Astrocyte (in vitro differentiated cells and primary cell): ENCODE data around the gene ERCC5. TPM values are rescaled to one million over a fixed set of nuclear protein-coding genes. Genes with fewer than 3 reads are reported as not detected.
A peak's percentile ranks its signal among the peaks of the same experiment; 100 is the strongest.

Experiments
- DNase-seq: peaks from one replicate; pipeline ENCODE4 v3.0.0-alpha.2; 2010; ENCODE audit warnings: low read depth
- FAIRE-seq: peaks from 2 replicates; lab custom pipeline; 2011; peaks lifted over from hg19 to GRCh38; lab: Jason Lieb, UNC
- H2AFZ ChIP-seq: 2 replicates; pipeline ENCODE4 v1.6.0; 2012; ENCODE audit warnings: low read depth, low read length, inconsistent platforms
- H3K27ac ChIP-seq: 2 replicates; pipeline ENCODE4 v1.5.1; 2011; ENCODE audit warnings: low read depth, low read length, inconsistent platforms
- H3K27me3 ChIP-seq: 2 replicates; pipeline ENCODE4 v1.6.0; 2011; ENCODE audit warnings: low read length, inconsistent platforms; ENCODE audit not compliant: insufficient read depth
- H3K36me3 ChIP-seq: 2 replicates; pipeline ENCODE4 v1.5.1; 2011; ENCODE audit warnings: low read length, inconsistent platforms; ENCODE audit not compliant: insufficient read depth
- H3K4me1 ChIP-seq: 2 replicates; pipeline ENCODE4 v1.5.1; 2011; ENCODE audit warnings: low read length, inconsistent platforms; ENCODE audit not compliant: insufficient read depth
- H3K4me2 ChIP-seq: 2 replicates; pipeline ENCODE4 v1.6.0; 2012; ENCODE audit warnings: low read length, inconsistent platforms
- H3K4me3 ChIP-seq: 2 replicates; pipeline ENCODE4 v1.5.1; 2011; ENCODE audit warnings: low read depth, mild to moderate bottlenecking, low read length, inconsistent platforms; ENCODE audit not compliant: insufficient read depth
- H3K79me2 ChIP-seq: 2 replicates; pipeline ENCODE4 v1.6.0; 2012; ENCODE audit warnings: mild to moderate bottlenecking, low read length, inconsistent platforms; ENCODE audit not compliant: insufficient read depth
- H3K9ac ChIP-seq: 2 replicates; pipeline ENCODE4 v1.6.0; 2012; ENCODE audit warnings: mild to moderate bottlenecking, low read length, inconsistent platforms
- H3K9me3 ChIP-seq: 2 replicates; pipeline ENCODE4 v1.5.1; 2012; ENCODE audit warnings: low read depth, mild to moderate bottlenecking, low read length, inconsistent platforms; ENCODE audit not compliant: insufficient read depth
- H4K20me1 ChIP-seq: 2 replicates; pipeline ENCODE4 v1.6.0; 2012; ENCODE audit warnings: low read length, inconsistent platforms; ENCODE audit not compliant: insufficient read depth
- H3K27ac Mint-ChIP-seq: one replicate; pipeline ENCODE4 v1.8.0; 2021; ENCODE audit warnings: mild to moderate bottlenecking, mixed read lengths; ENCODE audit not compliant: unreplicated experiment
- H3K27me3 Mint-ChIP-seq: one replicate; pipeline ENCODE4 v1.8.0; 2021; ENCODE audit warnings: low read depth, mixed read lengths; ENCODE audit not compliant: unreplicated experiment
- H3K36me3 Mint-ChIP-seq: one replicate; pipeline ENCODE4 v1.8.0; 2021; ENCODE audit warnings: low read depth, mixed read lengths; ENCODE audit not compliant: unreplicated experiment
- H3K4me1 Mint-ChIP-seq: one replicate; pipeline ENCODE4 v1.8.0; 2021; ENCODE audit warnings: low read depth, mixed read lengths; ENCODE audit not compliant: unreplicated experiment
- H3K4me3 Mint-ChIP-seq: one replicate; pipeline ENCODE4 v1.8.0; 2021; ENCODE audit warnings: mild to moderate bottlenecking, moderate library complexity, mixed read lengths; ENCODE audit not compliant: unreplicated experiment
- H3K9me3 Mint-ChIP-seq: one replicate; pipeline ENCODE4 v1.8.0; 2021; ENCODE audit warnings: mild to moderate bottlenecking, mixed read lengths; ENCODE audit not compliant: unreplicated experiment
- CTCF ChIP-seq: IDR thresholded peaks from 2 replicates; pipeline ENCODE4 v1.5.1; 2011; ENCODE audit warnings: low read depth, mild to moderate bottlenecking, inconsistent platforms, low read length, moderate library complexity; ENCODE audit not compliant: insufficient read depth
- EZH2 ChIP-seq: IDR thresholded peaks from 2 replicates; pipeline ENCODE4 v1.6.1; 2012; ENCODE audit warnings: mild to moderate bottlenecking, low read length, inconsistent platforms; ENCODE audit not compliant: insufficient read depth
- total RNA-seq: library from RNA; stranded (reverse); gene quantifications from 2 replicates; pipeline ENCODE4 v1.2.1, GENCODE V29; 2021

The ERCC5 gene
- total RNA-seq, 1 donor from 2014 or later = 42.9 TPM

GRCh38 chr13:102911336-102911735 is 65.5 kb downstream of the ERCC5 start:
- Histone ChIP-seq H3K9me3 (no peaks in the 10 kb centered on the region), H3K27ac (no peak overlapping the region), H3K79me2 (no peaks in the 10 kb centered on the region), H3K36me3 (no peaks in the 10 kb centered on the region), H3K27me3 (no peaks in the 10 kb centered on the region), H3K4me3 (no peak overlapping the region), H3K4me1 (no peaks in the 10 kb centered on the region), H4K20me1 (no peaks in the 10 kb centered on the region), H3K4me2 (no peak overlapping the region), H3K9ac (no peak overlapping the region), H2AFZ (no peak overlapping the region)
- FAIRE-seq (no peak), DNase-seq (no peak)
- no peak overlapping the region for H3K27ac Mint-ChIP-seq
- peaks cover 2% of the 10 kb centered on the region for H3K9me3 Mint-ChIP-seq
- no peak overlapping the region for H3K4me3 Mint-ChIP-seq
- H3K36me3 Mint-ChIP-seq = no peaks in the 10 kb centered on the region
- peaks cover 5% of the 10 kb centered on the region for H3K27me3 Mint-ChIP-seq
- H3K4me1 Mint-ChIP-seq = peaks cover 5% of the 10 kb centered on the region
- TF ChIP-seq EZH2 (no peak), CTCF (no peak)

GRCh38 chr13:102912599-102912998 is 66.8 kb downstream of the ERCC5 start:
- TF ChIP-seq CTCF = no peak
- no peak for TF ChIP-seq EZH2
- Histone ChIP-seq H3K79me2 (no peaks in the 10 kb centered on the region), H3K4me3 (no peak overlapping the region), H3K27ac (no peak overlapping the region), H3K9me3 (no peaks in the 10 kb centered on the region), H3K4me1 (no peaks in the 10 kb centered on the region), H3K27me3 (no peaks in the 10 kb centered on the region), H3K36me3 (no peaks in the 10 kb centered on the region), H2AFZ (no peak overlapping the region), H4K20me1 (no peaks in the 10 kb centered on the region), H3K9ac (no peak overlapping the region), H3K4me2 (no peak overlapping the region)
- Mint-ChIP-seq H3K4me3 (no peak overlapping the region), H3K36me3 (no peaks in the 10 kb centered on the region), H3K9me3 (no peaks in the 10 kb centered on the region), H3K4me1 (peaks cover 3% of the 10 kb centered on the region), H3K27me3 (peaks cover 5% of the 10 kb centered on the region), H3K27ac (no peak overlapping the region)
- DNase-seq (no peak), FAIRE-seq (no peak)

GRCh38 chr13:102913914-102914313 is 68.1 kb downstream of the ERCC5 start:
- no peaks in the 10 kb centered on the region for H3K9me3 ChIP-seq
- Mint-ChIP-seq H3K9me3 (no peaks in the 10 kb centered on the region), H3K27me3 (peaks cover 5% of the 10 kb centered on the region), H3K4me1 (peaks cover 3% of the 10 kb centered on the region), H3K36me3 (no peaks in the 10 kb centered on the region), H3K27ac (no peak overlapping the region), H3K4me3 (no peak overlapping the region)
- FAIRE-seq (no peak), DNase-seq (peak; percentile 53)
- no peak overlapping the region for H3K27ac ChIP-seq
- H3K9ac ChIP-seq = no peak overlapping the region
- no peaks in the 10 kb centered on the region for H3K36me3 ChIP-seq
- TF ChIP-seq CTCF (no peak), EZH2 (no peak)
- H3K79me2 ChIP-seq = no peaks in the 10 kb centered on the region
- H3K4me2 ChIP-seq = peak overlapping the region; percentile 53
- no peaks in the 10 kb centered on the region for H4K20me1 ChIP-seq
- no peaks in the 10 kb centered on the region for H3K27me3 ChIP-seq
- no peak overlapping the region for H2AFZ ChIP-seq
- no peaks in the 10 kb centered on the region for H3K4me1 ChIP-seq
- no peak overlapping the region for H3K4me3 ChIP-seq
